Measurements from ENCODE around the gene DUT.
A peak's percentile ranks its signal among the peaks of the same experiment; 100 is the strongest.

DNA sequence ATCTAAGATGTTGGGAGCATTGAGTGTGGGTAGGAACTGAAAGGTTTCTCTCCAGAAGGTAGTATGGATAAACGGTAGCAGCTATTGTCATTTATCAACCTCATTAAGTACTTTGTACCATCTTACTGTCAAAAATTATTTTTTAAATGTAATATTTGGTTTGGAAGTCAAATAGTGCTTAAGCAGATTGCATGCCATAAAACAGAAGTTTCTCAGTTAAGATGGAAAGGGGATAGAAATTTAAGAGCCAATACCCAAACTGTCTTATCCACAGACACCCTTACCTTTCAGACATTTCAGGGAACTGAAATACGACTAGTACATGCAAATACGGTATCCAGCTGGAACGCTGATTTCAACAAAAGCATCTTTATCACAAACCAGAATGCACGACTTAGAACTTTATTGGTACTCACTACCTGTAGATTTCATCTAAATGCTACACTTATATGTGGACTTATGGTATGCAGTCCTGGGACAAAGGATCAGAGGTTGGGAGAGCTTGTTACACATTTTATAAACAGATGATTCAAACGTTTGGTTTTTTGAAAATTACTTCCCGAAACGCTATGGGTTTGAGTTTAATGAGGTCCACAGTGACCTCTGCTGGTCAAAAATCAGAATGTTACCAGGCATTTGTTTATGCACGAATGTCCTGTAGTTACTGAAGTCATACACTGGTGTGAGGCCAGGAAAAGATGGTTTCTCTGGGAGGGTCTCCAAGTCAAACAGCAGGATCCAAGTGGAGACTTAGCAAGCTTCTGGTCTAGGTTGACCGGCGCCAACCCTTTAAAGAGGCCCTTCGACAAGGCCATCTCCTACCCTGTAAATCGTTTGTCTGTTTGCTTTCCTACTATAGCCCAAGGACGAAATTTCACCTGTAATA is 45.7 kb upstream of the DUT start:
- TF ChIP-seq, protein P1, sequence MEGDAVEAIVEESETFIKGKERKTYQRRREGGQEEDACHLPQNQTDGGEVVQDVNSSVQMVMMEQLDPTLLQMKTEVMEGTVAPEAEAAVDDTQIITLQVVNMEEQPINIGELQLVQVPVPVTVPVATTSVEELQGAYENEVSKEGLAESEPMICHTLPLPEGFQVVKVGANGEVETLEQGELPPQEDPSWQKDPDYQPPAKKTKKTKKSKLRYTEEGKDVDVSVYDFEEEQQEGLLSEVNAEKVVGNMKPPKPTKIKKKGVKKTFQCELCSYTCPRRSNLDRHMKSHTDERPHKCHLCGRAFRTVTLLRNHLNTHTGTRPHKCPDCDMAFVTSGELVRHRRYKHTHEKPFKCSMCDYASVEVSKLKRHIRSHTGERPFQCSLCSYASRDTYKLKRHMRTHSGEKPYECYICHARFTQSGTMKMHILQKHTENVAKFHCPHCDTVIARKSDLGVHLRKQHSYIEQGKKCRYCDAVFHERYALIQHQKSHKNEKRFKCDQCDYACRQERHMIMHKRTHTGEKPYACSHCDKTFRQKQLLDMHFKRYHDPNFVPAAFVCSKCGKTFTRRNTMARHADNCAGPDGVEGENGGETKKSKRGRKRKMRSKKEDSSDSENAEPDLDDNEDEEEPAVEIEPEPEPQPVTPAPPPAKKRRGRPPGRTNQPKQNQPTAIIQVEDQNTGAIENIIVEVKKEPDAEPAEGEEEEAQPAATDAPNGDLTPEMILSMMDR (IDR thresholded peaks at IDR 0.05): peak; percentile 71 to 81 (median 78)
- TF ChIP-seq POLR2A (IDR thresholded peaks at IDR 0.05): no peak
